A549 treated with AZD2906 at 1 μM for 4 hours (cell line): ENCODE measurements around the gene SFPQ. TPM values are rescaled to one million over a fixed set of nuclear protein-coding genes. Genes with fewer than 3 reads are reported as not detected.

Experiments used
- total RNA-seq: library from RNA; stranded (reverse); fragments of 200-300 nt; extraction: Qiagen RNA extraction; gene quantifications from 5 replicates; pipeline ENCODE4 v1.2.3, GENCODE V29; 2022

SFPQ gene
- total RNA-seq, result 173 to 272 TPM (median 181 TPM) in 5 replicates

DNA sequence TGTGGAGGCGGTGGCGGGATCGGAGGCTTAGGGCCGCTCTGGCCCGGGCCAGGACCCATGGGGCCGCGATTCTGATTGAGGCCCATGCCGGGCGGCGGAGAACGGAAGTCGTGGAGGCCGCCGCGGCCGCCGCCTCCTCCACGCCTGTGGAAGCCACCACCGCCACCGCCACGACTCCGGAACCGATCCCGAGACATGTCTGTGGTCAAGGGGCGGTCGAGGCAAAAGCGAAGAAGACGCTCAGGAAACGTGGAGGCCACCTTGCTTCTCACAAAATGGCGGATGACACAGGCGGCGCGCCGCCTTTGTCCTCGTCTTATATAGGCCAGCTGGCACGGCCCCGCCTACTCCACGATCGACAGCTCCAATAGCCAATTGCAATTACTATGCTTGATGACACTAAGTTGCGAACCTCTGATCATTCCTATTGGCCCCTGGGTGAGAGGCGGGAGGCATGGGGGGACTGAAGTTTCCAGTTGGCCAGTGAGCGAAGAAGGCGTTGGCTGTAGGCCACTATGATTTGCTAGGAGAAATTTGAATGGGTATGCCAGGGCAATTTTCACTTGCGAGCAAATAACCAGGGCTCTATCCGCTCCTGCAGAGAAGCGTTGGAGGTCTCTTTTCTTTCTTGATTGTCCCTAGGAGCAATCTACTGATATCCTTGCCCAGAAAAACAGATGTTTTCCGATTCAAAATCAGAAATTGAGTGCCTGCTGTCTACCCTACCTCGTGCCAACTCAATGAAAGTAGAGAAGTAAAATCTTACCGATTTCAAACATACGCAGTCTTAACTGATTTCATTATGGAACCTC, at the start of gene SFPQ:
Gene SFPQ, minus strand, starts transcription at position 293 of the 812 bp plus-strand sequence. Its CDS starts 96 bp downstream, at position 197.

Other genes with a start within 250 kb of the SFPQ start
- 14.6 to 18.7 TPM (median 17.7 TPM) in 5 replicates for gene TMEM35B, start 207.8 kb downstream of the SFPQ start, total RNA-seq
- 3.4 to 5.2 TPM (median 5.0 TPM) in 5 replicates for gene ZMYM6, start 161.2 kb downstream of the SFPQ start, total RNA-seq
- 4.5 to 6.6 TPM (median 6.4 TPM) in 5 replicates for gene ZMYM1, start 113.8 kb downstream of the SFPQ start, total RNA-seq
- 8.7 to 12.7 TPM (median 10.7 TPM) in 5 replicates for gene ZMYM4, start 75.6 kb upstream of the SFPQ start, total RNA-seq